Endothelial cell of umbilical vein (primary cell): ENCODE data around the gene IRF8. TPM values are rescaled to one million over a fixed set of nuclear protein-coding genes. Genes with fewer than 3 reads are reported as not detected.

Source experiments
- BruUV-seq: library from RNA; stranded (reverse); fragments of 400-500 nt; replicated peaks from 2 replicates; lab custom pipeline; 2021; lab: Mats Ljungman, UMichigan
- CTCF ChIA-PET: fragments of 300-600, 350-600 bp; sonication (Branson Sonifier 250); formaldehyde crosslinking; loops from one replicate; lab custom pipeline; 2021; ENCODE audit warnings: antibody characterized with exemption, inconsistent platforms; lab: Charles Lee
- POLR2A ChIA-PET: fragments of 300-600, 350-600 bp; sonication (Branson Sonifier 250); formaldehyde crosslinking; loops from one replicate; lab custom pipeline; 2021; ENCODE audit warnings: antibody characterized with exemption, inconsistent platforms; lab: Charles Lee
- DNase-seq: peaks from one replicate; pipeline ENCODE4 v3.0.0-alpha.2; 2011; ENCODE audit warnings: low read depth, low spot score
- FAIRE-seq: peaks from 2 replicates; lab custom pipeline; 2011; peaks lifted over from hg19 to GRCh38; lab: Jason Lieb, UNC
- H2AFZ ChIP-seq: 2 replicates; pipeline ENCODE4 v1.6.0; 2012; ENCODE audit warnings: low read depth, low read length, control low read depth, inconsistent platforms
- H3K27ac ChIP-seq: 2 replicates; pipeline ENCODE4 v1.5.1; 2011; ENCODE audit warnings: low read depth, mild to moderate bottlenecking, control low read depth, low read length, moderate library complexity; ENCODE audit not compliant: insufficient read depth
- H3K27me3 ChIP-seq, 2 experiments: 2 replicates each; pipeline versions ENCODE4 v1.6.0 to v1.6.1; 2011; ENCODE audit warnings: low read length in 2 of 2, mixed read lengths in 1 of 2; ENCODE audit not compliant: control insufficient read depth in 2 of 2, insufficient read depth in 2 of 2
- H3K36me3 ChIP-seq, 2 experiments: 2 replicates in 1 of 2; 3 replicates in 1 of 2; pipeline ENCODE4 v1.5.1; 2011; ENCODE audit warnings: low read length in 2 of 2, mild to moderate bottlenecking in 1 of 2, moderate library complexity in 1 of 2; ENCODE audit not compliant: control insufficient read depth in 2 of 2, insufficient read depth in 2 of 2; ENCODE audit errors: extremely low read depth in 1 of 2
- H3K4me1 ChIP-seq: 3 replicates; pipeline ENCODE4 v1.5.1; 2011; ENCODE audit warnings: mild to moderate bottlenecking, low read length; ENCODE audit not compliant: control insufficient read depth, insufficient read depth; ENCODE audit errors: extremely low read depth
- H3K4me2 ChIP-seq: 2 replicates; pipeline ENCODE4 v1.6.1; 2011; ENCODE audit warnings: low read length, control low read depth, mixed read lengths; ENCODE audit not compliant: insufficient read depth
- H3K4me3 ChIP-seq, 3 experiments: fragments of 200-600 bp in 1 of 3; sonication (generic), shearing (Covaris generic) in 1 of 3; replicated peaks in 1 of 3; 2 replicates each; pipeline ENCODE4 v1.5.1; 2011 to 2016; ENCODE audit warnings: control low read depth in 3 of 3, low read length in 3 of 3, mild to moderate bottlenecking in 2 of 3, inconsistent platforms in 1 of 3, low read depth in 1 of 3, moderate library complexity in 1 of 3; ENCODE audit not compliant: insufficient read depth in 1 of 3
- H3K79me2 ChIP-seq: 2 replicates; pipeline ENCODE4 v1.6.0; 2012; ENCODE audit warnings: low read length, inconsistent platforms; ENCODE audit not compliant: control insufficient read depth, insufficient read depth
- H3K9ac ChIP-seq: replicated peaks from 2 replicates; pipeline ENCODE3; 2011; ENCODE audit warnings: low read length, control low read depth; ENCODE audit not compliant: insufficient read depth; ENCODE audit errors: extremely low read depth
- H3K9me1 ChIP-seq: replicated peaks from 3 replicates; pipeline ENCODE4 v1.6.0; 2011; ENCODE audit warnings: mild to moderate bottlenecking, low read length; ENCODE audit not compliant: control insufficient read depth, insufficient read depth; ENCODE audit errors: extremely low read depth
- H3K9me3 ChIP-seq: replicated peaks from 2 replicates; pipeline ENCODE4 v1.5.1; 2012; ENCODE audit warnings: low read length, inconsistent platforms; ENCODE audit not compliant: control insufficient read depth, insufficient read depth
- H4K20me1 ChIP-seq: replicated peaks from 2 replicates; pipeline ENCODE3; 2011; ENCODE audit warnings: mild to moderate bottlenecking, low read length; ENCODE audit not compliant: control insufficient read depth, insufficient read depth; ENCODE audit errors: extremely low read depth
- EZH2 ChIP-seq: IDR thresholded peaks from 2 replicates; pipeline ENCODE4 v1.6.1; 2012; ENCODE audit warnings: borderline replicate concordance, low read depth, mild to moderate bottlenecking, moderate library complexity, low read length, inconsistent platforms; ENCODE audit not compliant: severe bottlenecking
- FOS ChIP-seq: IDR thresholded peaks from 2 replicates; pipeline ENCODE4 v1.6.1; 2011; ENCODE audit warnings: mild to moderate bottlenecking, low read length, moderate library complexity, borderline replicate concordance; ENCODE audit not compliant: insufficient read depth
- GATA2 ChIP-seq: IDR thresholded peaks from 2 replicates; pipeline ENCODE4 v1.7.0; 2011; ENCODE audit warnings: low read depth, mild to moderate bottlenecking, moderate library complexity, mixed read lengths, low read length; ENCODE audit not compliant: insufficient read length, insufficient read depth
- JUN ChIP-seq: IDR thresholded peaks from 2 replicates; pipeline ENCODE4 v1.6.1; 2011; ENCODE audit warnings: borderline replicate concordance, low read depth; ENCODE audit not compliant: insufficient read length, insufficient read depth
- MYC ChIP-seq: IDR thresholded peaks from one replicate; pipeline ENCODE4 v1.6.1; 2011; ENCODE audit warnings: mild to moderate bottlenecking, low read depth, low read length
- POLR2A ChIP-seq: IDR thresholded peaks from 2 replicates; pipeline ENCODE4 v1.6.1; 2012; ENCODE audit warnings: low read depth, mild to moderate bottlenecking, control low read depth, low read length
- POLR2AphosphoS5 ChIP-seq: IDR thresholded peaks from 2 replicates; pipeline ENCODE4 v1.6.1; 2012; ENCODE audit warnings: low read depth, mild to moderate bottlenecking, control low read depth, low read length, moderate library complexity; ENCODE audit not compliant: insufficient read depth
- dilution Hi-C: fragments of 300-500 bp; cut with MboI; formaldehyde crosslinking; loops from one replicate; pipeline ENCODE4 v1.15.0; 2019; ENCODE audit warnings: low sequenced_read_pairs; ENCODE audit not compliant: extremely low pct_ligation_motif_present
- intact Hi-C: fragments of 100-400 bp; cut with micrococcal nuclease; formaldehyde crosslinking; loops from one replicate; pipeline ENCODE4 v1.10.0; 2022
- polyA plus RNA-seq, 4 experiments: library from polyadenylated mRNA; depleted of rRNA in 3 of 4; stranded (reverse) in 3 of 4; unstranded in 1 of 4; fragments of >200 nt; gene quantifications; 2 replicates each; pipeline versions ENCODE4 v1.2.1 to v1.2.3, GENCODE V29; 2011 to 2012; ENCODE audit warnings: missing spikeins in 1 of 4
- total RNA-seq: library from RNA; stranded (reverse); gene quantifications from 2 replicates; pipeline ENCODE4 v1.2.3, GENCODE V29; 2021
- TF ChIP-seq, protein P1 (sequence below), 2 donors: IDR thresholded peaks; 1 replicate in 1 of 2; 2 replicates in 1 of 2; pipeline ENCODE4 v1.5.1; 2011; ENCODE audit warnings: low read length in 2 of 2, mild to moderate bottlenecking in 2 of 2, moderate library complexity in 2 of 2, control low read depth in 1 of 2, inconsistent platforms in 1 of 2, low read depth in 1 of 2; ENCODE audit not compliant: insufficient read depth in 1 of 2; ENCODE audit errors: extremely low read depth in 1 of 2
- TF ChIP-seq, protein P2 (sequence below): IDR thresholded peaks from 2 replicates; pipeline ENCODE4 v1.6.1; 2011; ENCODE audit not compliant: insufficient read depth, insufficient read length

Gene IRF8
- total and polyA plus RNA-seq, 2 donors (not counting 3 experiments of a cell fraction or from before 2014, with no cell fraction given) = not detected

DNA sequence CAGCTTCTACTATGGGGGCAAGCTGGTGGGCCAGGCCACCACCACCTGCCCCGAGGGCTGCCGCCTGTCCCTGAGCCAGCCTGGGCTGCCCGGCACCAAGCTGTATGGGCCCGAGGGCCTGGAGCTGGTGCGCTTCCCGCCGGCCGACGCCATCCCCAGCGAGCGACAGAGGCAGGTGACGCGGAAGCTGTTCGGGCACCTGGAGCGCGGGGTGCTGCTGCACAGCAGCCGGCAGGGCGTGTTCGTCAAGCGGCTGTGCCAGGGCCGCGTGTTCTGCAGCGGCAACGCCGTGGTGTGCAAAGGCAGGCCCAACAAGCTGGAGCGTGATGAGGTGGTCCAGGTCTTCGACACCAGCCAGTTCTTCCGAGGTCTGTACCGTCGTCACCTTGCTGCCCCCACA lies 19.5 kb downstream of the IRF8 start:
- intact Hi-C loops (no loop called here), dilution Hi-C loops (no loop called here)
- DNase-seq (no peak), FAIRE-seq (no peak)
- H3K4me3 ChIP-seq = no peak overlapping the region
- no peak overlapping the region for H2AFZ ChIP-seq
- H3K9ac ChIP-seq = no peak overlapping the region
- no peak overlapping the region for H3K4me2 ChIP-seq
- H3K4me1 ChIP-seq = no peaks in the 10 kb centered on the region
- no peaks in the 10 kb centered on the region for H3K79me2 ChIP-seq
- BruUV-seq = no TSS peak
- no peaks in the 10 kb centered on the region for H3K9me3 ChIP-seq
- POLR2A ChIA-PET = no interaction called here
- no peaks in the 10 kb centered on the region for H4K20me1 ChIP-seq
- H3K9me1 ChIP-seq = no peaks in the 10 kb centered on the region
- CTCF ChIA-PET = interaction anchor here (1.1 kb wide), 1 partner anchor 9 kb away, joined by 3 read pairs; no protein-coding TSS in a partner anchor
- no peaks in the 10 kb centered on the region for H3K27me3 ChIP-seq
- TF ChIP-seq EZH2 = no peak
- no peak for TF ChIP-seq POLR2A
- no peak for TF ChIP-seq GATA2
- TF ChIP-seq POLR2AphosphoS5 = no peak
- TF ChIP-seq, protein P1, sequence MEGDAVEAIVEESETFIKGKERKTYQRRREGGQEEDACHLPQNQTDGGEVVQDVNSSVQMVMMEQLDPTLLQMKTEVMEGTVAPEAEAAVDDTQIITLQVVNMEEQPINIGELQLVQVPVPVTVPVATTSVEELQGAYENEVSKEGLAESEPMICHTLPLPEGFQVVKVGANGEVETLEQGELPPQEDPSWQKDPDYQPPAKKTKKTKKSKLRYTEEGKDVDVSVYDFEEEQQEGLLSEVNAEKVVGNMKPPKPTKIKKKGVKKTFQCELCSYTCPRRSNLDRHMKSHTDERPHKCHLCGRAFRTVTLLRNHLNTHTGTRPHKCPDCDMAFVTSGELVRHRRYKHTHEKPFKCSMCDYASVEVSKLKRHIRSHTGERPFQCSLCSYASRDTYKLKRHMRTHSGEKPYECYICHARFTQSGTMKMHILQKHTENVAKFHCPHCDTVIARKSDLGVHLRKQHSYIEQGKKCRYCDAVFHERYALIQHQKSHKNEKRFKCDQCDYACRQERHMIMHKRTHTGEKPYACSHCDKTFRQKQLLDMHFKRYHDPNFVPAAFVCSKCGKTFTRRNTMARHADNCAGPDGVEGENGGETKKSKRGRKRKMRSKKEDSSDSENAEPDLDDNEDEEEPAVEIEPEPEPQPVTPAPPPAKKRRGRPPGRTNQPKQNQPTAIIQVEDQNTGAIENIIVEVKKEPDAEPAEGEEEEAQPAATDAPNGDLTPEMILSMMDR (IDR thresholded peaks at IDR 0.05; ENCODE audit: extremely low read depth in 1 of 2, insufficient read depth in 1 of 2, low read depth in 1 of 2, low read length in 2 of 2) = no peak
- no peak for TF ChIP-seq JUN
- no peak for TF ChIP-seq FOS
- no peak for TF ChIP-seq MYC
- TF ChIP-seq, protein P2, sequence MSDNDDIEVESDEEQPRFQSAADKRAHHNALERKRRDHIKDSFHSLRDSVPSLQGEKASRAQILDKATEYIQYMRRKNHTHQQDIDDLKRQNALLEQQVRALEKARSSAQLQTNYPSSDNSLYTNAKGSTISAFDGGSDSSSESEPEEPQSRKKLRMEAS = no peak
- H3K36me3 ChIP-seq = no peaks in the 10 kb centered on the region
- no peak overlapping the region for H3K27ac ChIP-seq
